Measurements from ENCODE around the gene DIPK1B. TPM values are rescaled to one million over a fixed set of nuclear protein-coding genes. Genes with fewer than 3 reads are reported as not detected.

The DIPK1B gene
- polyA plus RNA-seq, 1 experiment, result 2.8 TPM

DNA sequence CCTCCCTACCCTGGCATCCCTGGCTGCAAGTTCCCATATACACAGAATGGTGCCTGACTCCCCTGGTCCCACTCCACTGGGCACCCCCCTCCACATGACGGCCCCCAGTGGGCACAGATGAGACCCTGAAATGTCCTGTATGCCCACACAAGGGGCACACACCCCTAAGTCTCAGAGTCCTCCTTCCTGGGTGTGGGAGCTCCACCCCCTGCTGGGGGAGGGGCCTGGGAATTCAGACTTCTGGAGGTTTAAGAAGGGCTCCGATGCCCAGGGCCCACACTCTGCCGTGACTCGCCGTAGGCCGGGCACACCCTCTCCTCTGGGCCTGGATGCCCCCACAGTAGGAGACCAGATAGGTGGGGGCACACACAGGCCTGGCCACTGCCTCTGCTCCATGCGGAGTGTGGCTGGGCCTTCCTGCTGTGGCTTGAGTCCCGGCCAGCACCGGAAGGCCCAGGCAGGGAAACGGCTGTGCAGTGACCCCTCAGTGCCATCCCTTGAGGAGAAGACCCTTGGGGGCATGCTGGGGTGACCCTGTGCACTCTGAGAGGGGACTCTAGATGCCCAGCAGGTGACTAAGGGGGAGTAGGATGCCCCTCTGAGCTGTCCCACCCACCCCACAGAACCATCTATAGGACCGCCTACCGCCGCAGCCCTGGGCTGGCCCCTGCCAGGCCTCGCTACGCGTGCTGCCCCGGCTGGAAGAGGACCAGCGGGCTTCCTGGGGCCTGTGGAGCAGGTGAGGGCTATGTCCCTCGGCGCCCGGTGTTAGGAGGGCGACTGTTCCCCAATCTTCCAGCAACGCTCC is 43.2 kb upstream of the DIPK1B start:
- POLR2A ChIA-PET, result no interaction called here
- H3K27me3 ChIP-seq (ENCODE audit: control insufficient read depth, insufficient read depth, low read length), result peaks cover 17% of the 10 kb centered on the region
- TF ChIP-seq, protein P1, sequence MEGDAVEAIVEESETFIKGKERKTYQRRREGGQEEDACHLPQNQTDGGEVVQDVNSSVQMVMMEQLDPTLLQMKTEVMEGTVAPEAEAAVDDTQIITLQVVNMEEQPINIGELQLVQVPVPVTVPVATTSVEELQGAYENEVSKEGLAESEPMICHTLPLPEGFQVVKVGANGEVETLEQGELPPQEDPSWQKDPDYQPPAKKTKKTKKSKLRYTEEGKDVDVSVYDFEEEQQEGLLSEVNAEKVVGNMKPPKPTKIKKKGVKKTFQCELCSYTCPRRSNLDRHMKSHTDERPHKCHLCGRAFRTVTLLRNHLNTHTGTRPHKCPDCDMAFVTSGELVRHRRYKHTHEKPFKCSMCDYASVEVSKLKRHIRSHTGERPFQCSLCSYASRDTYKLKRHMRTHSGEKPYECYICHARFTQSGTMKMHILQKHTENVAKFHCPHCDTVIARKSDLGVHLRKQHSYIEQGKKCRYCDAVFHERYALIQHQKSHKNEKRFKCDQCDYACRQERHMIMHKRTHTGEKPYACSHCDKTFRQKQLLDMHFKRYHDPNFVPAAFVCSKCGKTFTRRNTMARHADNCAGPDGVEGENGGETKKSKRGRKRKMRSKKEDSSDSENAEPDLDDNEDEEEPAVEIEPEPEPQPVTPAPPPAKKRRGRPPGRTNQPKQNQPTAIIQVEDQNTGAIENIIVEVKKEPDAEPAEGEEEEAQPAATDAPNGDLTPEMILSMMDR (IDR thresholded peaks at IDR 0.05; ENCODE audit: low read depth, low read length), result no peak
- CTCF ChIA-PET, result no interaction called here
- H3K27ac ChIP-seq (ENCODE audit: low read depth, low read length), result no peak overlapping the region
- H3K9me3 ChIP-seq (ENCODE audit: control insufficient read depth, insufficient read depth, low read length), result no peaks in the 10 kb centered on the region; the same call in 1 of the 2 replicates
- H3K4me3 ChIP-seq (ENCODE audit: low read depth, low read length), result no peak overlapping the region
- DNase-seq (ENCODE audit: low read depth, low spot score), result no peak

DNA sequence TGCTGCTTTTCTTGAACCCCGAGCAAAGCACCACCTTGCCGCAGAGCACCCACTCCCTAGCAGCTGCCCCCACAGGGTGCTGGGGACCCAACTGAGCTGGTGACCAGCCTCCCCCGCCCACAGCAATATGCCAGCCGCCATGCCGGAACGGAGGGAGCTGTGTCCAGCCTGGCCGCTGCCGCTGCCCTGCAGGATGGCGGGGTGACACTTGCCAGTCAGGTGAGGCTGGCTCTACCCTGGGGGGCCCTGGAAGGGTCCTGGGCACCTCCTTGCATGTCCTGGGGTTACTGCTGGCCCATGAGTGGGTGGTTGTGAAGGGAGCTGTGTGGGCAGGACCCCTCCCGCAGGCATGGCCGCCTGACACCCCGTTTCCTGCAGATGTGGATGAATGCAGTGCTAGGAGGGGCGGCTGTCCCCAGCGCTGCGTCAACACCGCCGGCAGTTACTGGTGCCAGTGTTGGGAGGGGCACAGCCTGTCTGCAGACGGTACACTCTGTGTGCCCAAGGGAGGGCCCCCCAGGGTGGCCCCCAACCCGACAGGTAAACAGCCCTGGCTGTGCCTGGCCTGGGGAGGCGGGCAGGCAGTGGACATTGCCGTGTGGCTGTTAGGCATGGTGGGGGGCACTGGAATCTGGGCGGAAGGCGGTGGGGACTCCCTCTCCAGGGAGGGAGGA is 42.4 kb upstream of the DIPK1B start:
- no peak overlapping the region for H3K27ac ChIP-seq (ENCODE audit: low read depth, low read length)
- H3K9me3 ChIP-seq (ENCODE audit: control insufficient read depth, insufficient read depth, low read length), result no peaks in the 10 kb centered on the region; the same call in 1 of the 2 replicates
- ChIA-PET CTCF (no interaction called here), POLR2A (no interaction called here)
- TF ChIP-seq, protein P1 (IDR thresholded peaks at IDR 0.05; ENCODE audit: low read depth, low read length), result no peak
- H3K27me3 ChIP-seq (ENCODE audit: control insufficient read depth, insufficient read depth, low read length), result peaks cover 15% of the 10 kb centered on the region
- no peak for DNase-seq (ENCODE audit: low read depth, low spot score)
- H3K4me3 ChIP-seq (ENCODE audit: low read depth, low read length), result no peak overlapping the region

DNA sequence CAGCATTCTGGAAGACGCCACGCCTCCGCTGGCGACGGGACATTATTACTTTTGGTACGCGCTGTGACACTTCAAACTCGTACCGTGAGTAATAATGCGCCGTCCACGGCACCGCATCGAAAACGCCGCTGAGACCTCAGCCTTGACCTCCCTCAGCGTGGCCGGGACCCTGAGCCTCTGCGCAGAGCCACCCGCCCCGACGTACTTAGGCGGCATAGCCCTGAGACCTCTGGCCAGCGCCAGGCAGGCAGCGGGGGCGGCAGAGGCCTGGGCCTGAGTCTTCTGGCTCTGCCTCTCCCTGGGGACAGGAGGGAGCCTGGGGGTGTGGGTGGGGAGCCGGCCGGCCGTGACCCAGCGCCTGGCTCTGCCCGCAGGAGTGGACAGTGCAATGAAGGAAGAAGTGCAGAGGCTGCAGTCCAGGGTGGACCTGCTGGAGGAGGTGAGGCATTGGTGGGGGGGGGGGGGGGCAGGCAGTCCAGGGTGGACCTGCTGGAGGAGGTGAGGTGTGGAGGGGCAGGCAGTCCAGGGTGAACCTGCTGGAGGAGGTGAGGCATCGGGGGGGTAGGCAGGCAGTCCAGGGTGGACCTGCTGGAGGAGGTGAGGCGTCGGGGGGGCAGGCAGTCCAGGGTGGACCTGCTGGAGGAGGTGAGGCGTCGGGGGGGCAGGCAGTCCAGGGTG is 41.7 kb upstream of the DIPK1B start:
- Histone ChIP-seq H3K27me3 (ENCODE audit: control insufficient read depth, insufficient read depth, low read length) (peaks cover 12% of the 10 kb centered on the region), H3K4me3 (ENCODE audit: low read depth, low read length) (no peak overlapping the region), H3K27ac (ENCODE audit: low read depth, low read length) (no peak overlapping the region), H3K9me3 (ENCODE audit: control insufficient read depth, insufficient read depth, low read length) (no peaks in the 10 kb centered on the region; the same call in 1 of the 2 replicates)
- TF ChIP-seq, protein P1 (IDR thresholded peaks at IDR 0.05; ENCODE audit: low read depth, low read length), result no peak
- CTCF ChIA-PET, result interaction anchor here (0.7 to 3.0 kb wide), 9 partner anchors 10 to 187 kb away, joined by 3 to 15 read pairs (median 5); no protein-coding TSS in a partner anchor
- POLR2A ChIA-PET, result no interaction called here
- no peak for DNase-seq (ENCODE audit: low read depth, low spot score)

GRCh38 chr9:136671254-136671614 is 41.1 kb upstream of the DIPK1B start:
- Histone ChIP-seq H3K27ac (ENCODE audit: low read depth, low read length) (no peak overlapping the region), H3K4me3 (ENCODE audit: low read depth, low read length) (no peak overlapping the region), H3K9me3 (ENCODE audit: control insufficient read depth, insufficient read depth, low read length) (no peaks in the 10 kb centered on the region; the same call in 1 of the 2 replicates), H3K27me3 (ENCODE audit: control insufficient read depth, insufficient read depth, low read length) (peaks cover 12% of the 10 kb centered on the region)
- no peak for DNase-seq (ENCODE audit: low read depth, low spot score)
- CTCF ChIA-PET, result interaction anchor here (0.6 to 3.0 kb wide), 16 partner anchors 10 to 193 kb away, joined by 3 to 15 read pairs (median 4); no protein-coding TSS in a partner anchor
- POLR2A ChIA-PET, result interaction anchor here (0.6 to 1.6 kb wide), 2 partner anchors 56 to 57 kb away, joined by 3 to 6 read pairs; no protein-coding TSS in a partner anchor
- TF ChIP-seq, protein P1 (IDR thresholded peaks at IDR 0.05; ENCODE audit: low read depth, low read length), result no peak

Measured in AG04450 (cell line).